HL-60 (cell line): ENCODE results near the gene CD7.

ENCODE experiments used
- DNase-seq, 2 experiments: peaks; one replicate each; pipeline ENCODE4 v3.0.0-alpha.2; 2010 to 2020; ENCODE audit warnings: low read depth in 1 of 2, low spot score in 1 of 2
- H3K27ac ChIP-seq: fragments of 250-450 bp; sonication (Bioruptor Pico); replicated peaks from 2 replicates; pipeline ENCODE4 v1.5.1; 2020; ENCODE audit warnings: mild to moderate bottlenecking, moderate library complexity
- H3K27me3 ChIP-seq: fragments of 250-450 bp; sonication (Bioruptor Pico); 2 replicates; pipeline ENCODE4 v1.5.1; 2021; ENCODE audit warnings: mild to moderate bottlenecking, moderate library complexity; ENCODE audit not compliant: insufficient read depth, poor library complexity, severe bottlenecking
- H3K4me3 ChIP-seq: replicated peaks from 2 replicates; pipeline ENCODE4 v1.5.1; 2011; ENCODE audit warnings: mild to moderate bottlenecking, control low read depth, low read length; ENCODE audit not compliant: insufficient read depth
- GABPA ChIP-seq: IDR thresholded peaks from 2 replicates; pipeline ENCODE4 v1.6.1; 2012; ENCODE audit warnings: low read depth
- POLR2AphosphoS5 ChIP-seq: IDR thresholded peaks from 2 replicates; pipeline ENCODE4 v1.6.1; 2012; ENCODE audit warnings: low read depth
- SPI1 ChIP-seq: IDR thresholded peaks from 2 replicates; pipeline ENCODE4 v1.6.1; 2012; ENCODE audit warnings: low read depth, mild to moderate bottlenecking, borderline replicate concordance
- TF ChIP-seq, protein P1 (sequence below): IDR thresholded peaks from 2 replicates; pipeline ENCODE4 v1.6.1; 2012; ENCODE audit warnings: low read depth; ENCODE audit not compliant: insufficient replicate concordance
- TF ChIP-seq, protein P2 (sequence below): IDR thresholded peaks from one replicate; pipeline ENCODE4 v1.5.1; 2011; ENCODE audit warnings: low read length, control low read depth, inconsistent platforms; ENCODE audit not compliant: insufficient read depth

Gene CD7

GRCh38 chr17:82320140-82320840 lies 2.9 kb upstream of the CD7 start:
- TF ChIP-seq, protein P1, sequence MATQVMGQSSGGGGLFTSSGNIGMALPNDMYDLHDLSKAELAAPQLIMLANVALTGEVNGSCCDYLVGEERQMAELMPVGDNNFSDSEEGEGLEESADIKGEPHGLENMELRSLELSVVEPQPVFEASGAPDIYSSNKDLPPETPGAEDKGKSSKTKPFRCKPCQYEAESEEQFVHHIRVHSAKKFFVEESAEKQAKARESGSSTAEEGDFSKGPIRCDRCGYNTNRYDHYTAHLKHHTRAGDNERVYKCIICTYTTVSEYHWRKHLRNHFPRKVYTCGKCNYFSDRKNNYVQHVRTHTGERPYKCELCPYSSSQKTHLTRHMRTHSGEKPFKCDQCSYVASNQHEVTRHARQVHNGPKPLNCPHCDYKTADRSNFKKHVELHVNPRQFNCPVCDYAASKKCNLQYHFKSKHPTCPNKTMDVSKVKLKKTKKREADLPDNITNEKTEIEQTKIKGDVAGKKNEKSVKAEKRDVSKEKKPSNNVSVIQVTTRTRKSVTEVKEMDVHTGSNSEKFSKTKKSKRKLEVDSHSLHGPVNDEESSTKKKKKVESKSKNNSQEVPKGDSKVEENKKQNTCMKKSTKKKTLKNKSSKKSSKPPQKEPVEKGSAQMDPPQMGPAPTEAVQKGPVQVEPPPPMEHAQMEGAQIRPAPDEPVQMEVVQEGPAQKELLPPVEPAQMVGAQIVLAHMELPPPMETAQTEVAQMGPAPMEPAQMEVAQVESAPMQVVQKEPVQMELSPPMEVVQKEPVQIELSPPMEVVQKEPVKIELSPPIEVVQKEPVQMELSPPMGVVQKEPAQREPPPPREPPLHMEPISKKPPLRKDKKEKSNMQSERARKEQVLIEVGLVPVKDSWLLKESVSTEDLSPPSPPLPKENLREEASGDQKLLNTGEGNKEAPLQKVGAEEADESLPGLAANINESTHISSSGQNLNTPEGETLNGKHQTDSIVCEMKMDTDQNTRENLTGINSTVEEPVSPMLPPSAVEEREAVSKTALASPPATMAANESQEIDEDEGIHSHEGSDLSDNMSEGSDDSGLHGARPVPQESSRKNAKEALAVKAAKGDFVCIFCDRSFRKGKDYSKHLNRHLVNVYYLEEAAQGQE = no peak
- TF ChIP-seq, protein P2, sequence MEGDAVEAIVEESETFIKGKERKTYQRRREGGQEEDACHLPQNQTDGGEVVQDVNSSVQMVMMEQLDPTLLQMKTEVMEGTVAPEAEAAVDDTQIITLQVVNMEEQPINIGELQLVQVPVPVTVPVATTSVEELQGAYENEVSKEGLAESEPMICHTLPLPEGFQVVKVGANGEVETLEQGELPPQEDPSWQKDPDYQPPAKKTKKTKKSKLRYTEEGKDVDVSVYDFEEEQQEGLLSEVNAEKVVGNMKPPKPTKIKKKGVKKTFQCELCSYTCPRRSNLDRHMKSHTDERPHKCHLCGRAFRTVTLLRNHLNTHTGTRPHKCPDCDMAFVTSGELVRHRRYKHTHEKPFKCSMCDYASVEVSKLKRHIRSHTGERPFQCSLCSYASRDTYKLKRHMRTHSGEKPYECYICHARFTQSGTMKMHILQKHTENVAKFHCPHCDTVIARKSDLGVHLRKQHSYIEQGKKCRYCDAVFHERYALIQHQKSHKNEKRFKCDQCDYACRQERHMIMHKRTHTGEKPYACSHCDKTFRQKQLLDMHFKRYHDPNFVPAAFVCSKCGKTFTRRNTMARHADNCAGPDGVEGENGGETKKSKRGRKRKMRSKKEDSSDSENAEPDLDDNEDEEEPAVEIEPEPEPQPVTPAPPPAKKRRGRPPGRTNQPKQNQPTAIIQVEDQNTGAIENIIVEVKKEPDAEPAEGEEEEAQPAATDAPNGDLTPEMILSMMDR = no peak
- TF ChIP-seq POLR2AphosphoS5 (no peak), SPI1 (no peak), GABPA (no peak)
- H3K27me3 ChIP-seq = peaks cover 20% of the 10 kb centered on the region
- no peak overlapping the region for H3K4me3 ChIP-seq
- H3K27ac ChIP-seq = no peak overlapping the region
- no peak for DNase-seq

DNA sequence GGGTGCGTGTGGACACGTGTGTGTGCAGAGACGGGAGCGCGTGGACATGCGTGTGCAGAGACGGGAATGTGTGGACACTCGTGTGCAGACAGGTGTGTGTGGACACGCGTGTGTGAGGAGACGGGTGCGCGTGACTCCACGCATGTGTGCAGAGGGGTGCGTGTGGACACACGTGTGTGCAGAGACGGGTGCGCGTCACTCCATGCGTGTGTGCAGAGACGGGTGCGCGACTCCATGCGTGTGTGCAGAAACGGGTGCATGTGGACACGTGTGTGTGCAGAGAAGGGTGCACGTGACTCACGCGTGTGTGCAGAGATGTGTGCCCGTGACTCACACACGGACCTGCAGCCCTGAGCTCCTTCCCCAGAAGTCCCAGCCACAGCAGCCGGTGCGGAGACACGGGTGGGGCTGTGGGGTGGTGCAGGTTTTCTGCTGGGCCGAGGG lies 2.2 kb upstream of the CD7 start:
- no peak overlapping the region for H3K27ac ChIP-seq

GRCh38 chr17:82318772-82319606 lies 1.6 kb upstream of the CD7 start:
- TF ChIP-seq GABPA (no peak), SPI1 (no peak), POLR2AphosphoS5 (no peak)
- TF ChIP-seq, protein P1 = no peak
- TF ChIP-seq, protein P2 = no peak
- DNase-seq = no peak
- H3K27ac ChIP-seq = no peak overlapping the region
- H3K27me3 ChIP-seq = peaks cover 15% of the 10 kb centered on the region
- H3K4me3 ChIP-seq = no peak overlapping the region

More for the DNA sequence above, 2.2 kb upstream of the CD7 start:
- TF ChIP-seq, protein P2 = no peak
- TF ChIP-seq, protein P1 = no peak
- TF ChIP-seq POLR2AphosphoS5 = no peak
- TF ChIP-seq SPI1 = no peak
- no peak for TF ChIP-seq GABPA
- no peak for DNase-seq
- peaks cover 18% of the 10 kb centered on the region for H3K27me3 ChIP-seq
- H3K4me3 ChIP-seq = no peak overlapping the region
